T-helper 22 cell (primary cell): ENCODE measurements around the gene CDC20.

Experiments used
- DNase-seq: peaks from one replicate; pipeline ENCODE4 v3.0.0-alpha.2; 2020; ENCODE audit warnings: low read depth

Gene CDC20

GRCh38 chr1:43358746-43359693 is at the start of gene CDC20:
Gene CDC20, plus strand, starts transcription at chr1:43358981. Its CDS starts 235 bp downstream, at chr1:43359216.
- DNase-seq: peak; percentile 95

- DNase-seq: no peak
Measured at GRCh38 chr1:43309405-43310025, 49.3 kb upstream of the CDC20 start.

- DNase-seq: no peak
Measured at GRCh38 chr1:43311521-43311920, 47.3 kb upstream of the CDC20 start.

- no peak for DNase-seq
Measured at GRCh38 chr1:43312212-43312623, 46.6 kb upstream of the CDC20 start.

- no peak for DNase-seq
Measured at GRCh38 chr1:43312663-43313515, 45.9 kb upstream of the CDC20 start.

GRCh38 chr1:43313771-43314170 is 45.0 kb upstream of the CDC20 start:
- no peak for DNase-seq

- DNase-seq: no peak
Measured at GRCh38 chr1:43314233-43314632, 44.5 kb upstream of the CDC20 start.

GRCh38 chr1:43315481-43315880 is 43.3 kb upstream of the CDC20 start:
- DNase-seq: no peak

- DNase-seq: no peak
Measured at GRCh38 chr1:43315963-43316737, 42.6 kb upstream of the CDC20 start.

GRCh38 chr1:43316738-43317520 is 41.9 kb upstream of the CDC20 start:
- no peak for DNase-seq

- DNase-seq: no peak
Measured at GRCh38 chr1:43317817-43318471, 40.8 kb upstream of the CDC20 start.

- no peak for DNase-seq
Measured at GRCh38 chr1:43318831-43319230, 40.0 kb upstream of the CDC20 start.

GRCh38 chr1:43319288-43319687 is 39.5 kb upstream of the CDC20 start:
- no peak for DNase-seq

- DNase-seq: no peak
Measured at GRCh38 chr1:43319766-43320165, 39.0 kb upstream of the CDC20 start.

- DNase-seq: no peak
Measured at GRCh38 chr1:43321331-43321891, 37.4 kb upstream of the CDC20 start.

GRCh38 chr1:43322506-43322905 is 36.3 kb upstream of the CDC20 start:
- no peak for DNase-seq

GRCh38 chr1:43324810-43325209 is 34.0 kb upstream of the CDC20 start:
- DNase-seq: no peak

- no peak for DNase-seq
Measured at GRCh38 chr1:43325381-43325780, 33.4 kb upstream of the CDC20 start.

- no peak for DNase-seq
Measured at GRCh38 chr1:43327549-43328292, 31.1 kb upstream of the CDC20 start.
